ENCODE data around the gene LNP1. TPM values are rescaled to one million over a fixed set of nuclear protein-coding genes. Genes with fewer than 3 reads are reported as not detected.

LNP1 gene
- total and polyA plus RNA-seq, 2 of the 13 experiments (the other 11 are each of a cell fraction or from before 2014, with no cell fraction given) = 3.6 to 7.0 TPM

GRCh38 chr3:100411091-100411982 lies 10.0 kb downstream of the LNP1 start:
- POLR2A ChIA-PET = interaction anchor here (4.5 kb wide), 1 partner anchor 10 kb away, joined by 44 read pairs; the partner anchor contains the start of genes LNP1 and TOMM70
- TF ChIP-seq, protein P1, sequence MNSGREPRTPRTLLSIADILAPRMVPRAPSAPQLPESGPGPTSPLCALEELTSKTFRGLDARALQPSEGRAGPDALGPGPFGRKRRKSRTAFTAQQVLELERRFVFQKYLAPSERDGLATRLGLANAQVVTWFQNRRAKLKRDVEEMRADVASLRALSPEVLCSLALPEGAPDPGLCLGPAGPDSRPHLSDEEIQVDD (CRISPR knock-in tag; IDR thresholded peaks at IDR 0.05; ENCODE audit: borderline replicate concordance) = no peak
- TF ChIP-seq, protein P2, sequence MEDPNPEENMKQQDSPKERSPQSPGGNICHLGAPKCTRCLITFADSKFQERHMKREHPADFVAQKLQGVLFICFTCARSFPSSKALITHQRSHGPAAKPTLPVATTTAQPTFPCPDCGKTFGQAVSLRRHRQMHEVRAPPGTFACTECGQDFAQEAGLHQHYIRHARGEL (CRISPR knock-in tag; IDR thresholded peaks at IDR 0.05) = no peak
- TF ChIP-seq ZNF530 (CRISPR knock-in tag; IDR thresholded peaks at IDR 0.05; ENCODE audit: low read depth) (no peak), ZSCAN9 (CRISPR knock-in tag; IDR thresholded peaks at IDR 0.05; ENCODE audit: borderline replicate concordance) (0 out of 2 replicates have a peak, but pooled peaks have one; percentile 15), ZMAT3 (CRISPR knock-in tag; conservative IDR thresholded peaks at IDR 0.05) (no peak), NFATC3 (CRISPR knock-in tag; IDR thresholded peaks at IDR 0.05) (no peak), JARID2 (CRISPR knock-in tag; IDR thresholded peaks at IDR 0.05; ENCODE audit: insufficient replicate concordance) (no peak), SALL1 (CRISPR knock-in tag; IDR thresholded peaks at IDR 0.05) (peak; percentile 19; the same call in 1 of the 2 replicates), ELF4 (CRISPR knock-in tag; IDR thresholded peaks at IDR 0.05; ENCODE audit: borderline replicate concordance) (no peak), ZNF564 (CRISPR knock-in tag; IDR thresholded peaks at IDR 0.05) (peak; percentile 97), PAF1 (CRISPR knock-in tag; IDR thresholded peaks at IDR 0.05) (no peak), KLF13 (CRISPR knock-in tag; IDR thresholded peaks at IDR 0.05) (no peak), HMGXB3 (CRISPR knock-in tag; IDR thresholded peaks at IDR 0.05; ENCODE audit: borderline replicate concordance) (no peak)
- TF ChIP-seq, protein P3, sequence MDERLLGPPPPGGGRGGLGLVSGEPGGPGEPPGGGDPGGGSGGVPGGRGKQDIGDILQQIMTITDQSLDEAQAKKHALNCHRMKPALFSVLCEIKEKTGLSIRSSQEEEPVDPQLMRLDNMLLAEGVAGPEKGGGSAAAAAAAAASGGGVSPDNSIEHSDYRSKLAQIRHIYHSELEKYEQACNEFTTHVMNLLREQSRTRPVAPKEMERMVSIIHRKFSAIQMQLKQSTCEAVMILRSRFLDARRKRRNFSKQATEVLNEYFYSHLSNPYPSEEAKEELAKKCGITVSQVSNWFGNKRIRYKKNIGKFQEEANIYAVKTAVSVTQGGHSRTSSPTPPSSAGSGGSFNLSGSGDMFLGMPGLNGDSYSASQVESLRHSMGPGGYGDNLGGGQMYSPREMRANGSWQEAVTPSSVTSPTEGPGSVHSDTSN (CRISPR knock-in tag; IDR thresholded peaks at IDR 0.05) = no peak
- TF ChIP-seq, protein P4, sequence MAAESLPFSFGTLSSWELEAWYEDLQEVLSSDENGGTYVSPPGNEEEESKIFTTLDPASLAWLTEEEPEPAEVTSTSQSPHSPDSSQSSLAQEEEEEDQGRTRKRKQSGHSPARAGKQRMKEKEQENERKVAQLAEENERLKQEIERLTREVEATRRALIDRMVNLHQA (CRISPR knock-in tag; IDR thresholded peaks at IDR 0.05) = no peak

More at GRCh38 chr3:100411091-100411982, 10.0 kb downstream of the LNP1 start:
- no TSS peak for BruUV-seq (replicated peaks)
- intact Hi-C loops (cut with micrococcal nuclease; ENCODE audit: unreplicated experiment) = no loop called here
- in situ Hi-C loops (cut with HindIII; ENCODE audit: extremely low pct_ligation_motif_present, low pct_unique_long_range_greater_than_20kb) = no loop called here
- H3K9ac ChIP-seq (ENCODE audit: insufficient read depth, low read depth, low read length) = no peak overlapping the region
- 98% methylated on average over 2 of the region's 2 CpGs for WGBS (ENCODE audit: low lambda C conversion rate)
- H3K4me3 ChIP-seq (replicated peaks in 1 of 3; ENCODE audit: insufficient read depth in 1 of 3, low read depth in 2 of 3, low read length in 3 of 3) = no peak overlapping the region
- H3K27me3 ChIP-seq (ENCODE audit: control insufficient read depth in 1 of 2, insufficient read depth in 2 of 2, low read length in 2 of 2) = no peaks in the 10 kb centered on the region
- DNase-seq (ENCODE audit: low spot score) = peak; percentile 64
- peak; percentile 30 for FAIRE-seq
- 0 out of 2 replicates have a peak, but pooled peaks cover 6% of the 10 kb centered on the region for H3K9me3 ChIP-seq (ENCODE audit: low read length)
- no peaks in the 10 kb centered on the region; a peak in 3 of 5 replicates for H3K36me3 ChIP-seq (replicated peaks in 1 of 2; ENCODE audit: control insufficient read depth in 1 of 2, insufficient read depth in 2 of 2, low read length in 2 of 2)
- peak overlapping the region; percentile 41 for H3K27ac ChIP-seq (ENCODE audit: extremely low read length, insufficient read depth, low read length)
- H2AFZ ChIP-seq (ENCODE audit: low read length) = no peak overlapping the region
- CTCF ChIA-PET (ENCODE audit: low intra/inter-chr PET ratio, low total read pairs) = no interaction called here
- peak; percentile 71 for ATAC-seq
- peaks cover 38% of the 10 kb centered on the region for H3K79me2 ChIP-seq (ENCODE audit: insufficient read depth, low read length)
- H3K4me2 ChIP-seq (ENCODE audit: low read depth, low read length) = peak overlapping the region; percentile 46
- peaks cover 54% of the 10 kb centered on the region for H3K4me1 ChIP-seq (ENCODE audit: insufficient read depth, low read length)
- H4K20me1 ChIP-seq (ENCODE audit: insufficient read depth, low read length) = 0 out of 2 replicates have a peak, but pooled peaks cover 4% of the 10 kb centered on the region
